Measurements from ENCODE around the gene CERK.

DNA sequence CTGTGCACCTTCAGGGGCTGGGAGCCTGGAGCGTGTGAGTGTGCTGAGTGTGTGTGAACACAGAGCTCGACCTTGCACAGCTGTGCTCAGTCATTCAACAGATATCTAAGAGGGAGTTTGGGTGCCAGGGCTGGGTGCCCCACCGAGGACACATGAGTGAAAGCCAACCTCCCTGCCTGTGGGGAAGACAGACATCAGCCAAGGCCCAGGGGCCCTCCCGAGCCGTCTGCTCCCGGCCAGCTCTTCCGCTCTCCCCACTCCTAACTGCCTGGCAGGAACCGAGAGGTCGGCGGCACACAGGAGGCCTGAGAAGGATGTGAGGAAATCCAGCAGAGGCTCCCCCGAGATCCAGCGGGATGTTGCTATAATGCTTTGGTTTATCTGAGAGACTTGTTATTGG, 32.0 kb downstream of the CERK start:
- TF ChIP-seq, protein P1, sequence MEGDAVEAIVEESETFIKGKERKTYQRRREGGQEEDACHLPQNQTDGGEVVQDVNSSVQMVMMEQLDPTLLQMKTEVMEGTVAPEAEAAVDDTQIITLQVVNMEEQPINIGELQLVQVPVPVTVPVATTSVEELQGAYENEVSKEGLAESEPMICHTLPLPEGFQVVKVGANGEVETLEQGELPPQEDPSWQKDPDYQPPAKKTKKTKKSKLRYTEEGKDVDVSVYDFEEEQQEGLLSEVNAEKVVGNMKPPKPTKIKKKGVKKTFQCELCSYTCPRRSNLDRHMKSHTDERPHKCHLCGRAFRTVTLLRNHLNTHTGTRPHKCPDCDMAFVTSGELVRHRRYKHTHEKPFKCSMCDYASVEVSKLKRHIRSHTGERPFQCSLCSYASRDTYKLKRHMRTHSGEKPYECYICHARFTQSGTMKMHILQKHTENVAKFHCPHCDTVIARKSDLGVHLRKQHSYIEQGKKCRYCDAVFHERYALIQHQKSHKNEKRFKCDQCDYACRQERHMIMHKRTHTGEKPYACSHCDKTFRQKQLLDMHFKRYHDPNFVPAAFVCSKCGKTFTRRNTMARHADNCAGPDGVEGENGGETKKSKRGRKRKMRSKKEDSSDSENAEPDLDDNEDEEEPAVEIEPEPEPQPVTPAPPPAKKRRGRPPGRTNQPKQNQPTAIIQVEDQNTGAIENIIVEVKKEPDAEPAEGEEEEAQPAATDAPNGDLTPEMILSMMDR (conservative IDR thresholded peaks at IDR 0.05): no peak
- TF ChIP-seq EZH2 (IDR thresholded peaks at IDR 0.05; ENCODE audit: low read depth): no peak

Data from PC-9 (cell line).